ENCODE measurements around the gene KIAA0753. TPM values are rescaled to one million over a fixed set of nuclear protein-coding genes. Genes with fewer than 3 reads are reported as not detected.

KIAA0753 gene
- total and polyA plus RNA-seq, 9 of the 15 experiments (the other 6 are each of a cell fraction or from before 2014, with no cell fraction given): 2.0 to 9.0 (median 6.9) TPM

- no peak for TF ChIP-seq AFF1 (IDR thresholded peaks at IDR 0.05; ENCODE audit: low read depth in 1 of 2, partially characterized antibody in 2 of 2)
- no peak for TF ChIP-seq XRCC3 (IDR thresholded peaks at IDR 0.05)
- TF ChIP-seq ZNF644 (tag; IDR thresholded peaks at IDR 0.05; ENCODE audit: low read depth): no peak
- TF ChIP-seq POLR3G (IDR thresholded peaks at IDR 0.05; ENCODE audit: extremely low read depth, insufficient read length, insufficient replicate concordance): no peak
- TF ChIP-seq ZNF197 (CRISPR knock-in tag; IDR thresholded peaks at IDR 0.05; ENCODE audit: low read depth): no peak
- TF ChIP-seq FOXO4 (CRISPR knock-in tag; IDR thresholded peaks at IDR 0.05): no peak
- TF ChIP-seq CSDE1 (IDR thresholded peaks at IDR 0.05): no peak
- TF ChIP-seq ZNF324 (CRISPR knock-in tag; IDR thresholded peaks at IDR 0.05): no peak
- TF ChIP-seq MEF2A (IDR thresholded peaks at IDR 0.05; ENCODE audit: control insufficient read depth, low read depth, low read length): no peak
- no peak for TF ChIP-seq HNRNPL (IDR thresholded peaks at IDR 0.05; ENCODE audit: low read depth, low read length)
- no peak for TF ChIP-seq MYBL2 (IDR thresholded peaks at IDR 0.05; ENCODE audit: low read depth)
- no peak for TF ChIP-seq MYBL2 (CRISPR knock-in tag; IDR thresholded peaks at IDR 0.05; ENCODE audit: borderline replicate concordance)
- TF ChIP-seq ZNF586 (CRISPR knock-in tag; conservative IDR thresholded peaks at IDR 0.05): no peak
- TF ChIP-seq ZNF143 (CRISPR knock-in tag; IDR thresholded peaks at IDR 0.05): no peak
- no peak for TF ChIP-seq ZNF668 (CRISPR knock-in tag; IDR thresholded peaks at IDR 0.05)
- no peak for TF ChIP-seq PPARD (CRISPR knock-in tag; IDR thresholded peaks at IDR 0.05)
- TF ChIP-seq ZC3H11A (IDR thresholded peaks at IDR 0.05; ENCODE audit: low read depth, low read length): no peak
- TF ChIP-seq HIVEP1 (CRISPR knock-in tag; IDR thresholded peaks at IDR 0.05): no peak
- TF ChIP-seq CREB5 (CRISPR knock-in tag; IDR thresholded peaks at IDR 0.05): no peak
- TF ChIP-seq HDAC2 (IDR thresholded peaks at IDR 0.05): no peak
- TF ChIP-seq ZNF347 (CRISPR knock-in tag; IDR thresholded peaks at IDR 0.05; ENCODE audit: low read depth): no peak
- TF ChIP-seq SNIP1 (IDR thresholded peaks at IDR 0.05; ENCODE audit: low read depth): no peak
These were observed 65.6 kb downstream of the KIAA0753 start (continued) for GRCh38 chr17:6574687-6575595.

Measured in K562 (cell line).